HepG2 (cell line): Measurements from ENCODE around the gene FAM193A. TPM values are rescaled to one million over a fixed set of nuclear protein-coding genes. Genes with fewer than 3 reads are reported as not detected.

Experiments used
- ATAC-seq: fragments of 200-7000 bp; cut with Tn5 transposase; 3 replicates; pipeline ENCODE4 v1.9.1; 2020; ENCODE audit warnings: mild to moderate bottlenecking, moderate library complexity
- BruUV-seq: library from RNA; stranded (reverse); fragments of 400-500 nt; replicated peaks from 2 replicates; lab custom pipeline; 2021; lab: Mats Ljungman, UMichigan
- CTCF ChIA-PET: fragments of 300-600 bp; formaldehyde crosslinking; extraction: SDS; loops from one replicate; lab custom pipeline; 2021; ENCODE audit warnings: low total read pairs, inconsistent platforms, low intra/inter-chr PET ratio; lab: Yijun Ruan, JAX
- POLR2A ChIA-PET: fragments of 350-600 bp; sonication (Branson Sonifier 250); formaldehyde crosslinking; loops from one replicate; lab custom pipeline; 2020; ENCODE audit warnings: antibody characterized with exemption, inconsistent platforms; lab: Yijun Ruan, JAX
- DNase-seq: peaks from one replicate; pipeline ENCODE4 v3.0.0-alpha.2; 2015; ENCODE audit warnings: low spot score
- FAIRE-seq: peaks from 3 replicates; lab custom pipeline; 2011; peaks lifted over from hg19 to GRCh38; lab: Jason Lieb, UNC
- H2AFZ ChIP-seq: one replicate; pipeline ENCODE4 v1.6.1; 2011; ENCODE audit warnings: low read length, inconsistent platforms
- H3K27ac ChIP-seq: fragments of 300-600 bp; 3 replicates; pipeline ENCODE4 v1.8.0; 2011; ENCODE audit warnings: mixed run types, mild to moderate bottlenecking, mixed read lengths, low read length, inconsistent platforms; ENCODE audit not compliant: insufficient read depth; ENCODE audit errors: extremely low read length
- H3K27me3 ChIP-seq, 2 experiments: fragments of 200-600 bp in 1 of 2; 2 replicates in 1 of 2; 3 replicates in 1 of 2; pipeline versions ENCODE4 v1.6.0 to v1.8.0; 2011; ENCODE audit warnings: low read length in 2 of 2, mild to moderate bottlenecking in 2 of 2, moderate library complexity in 2 of 2, inconsistent platforms in 1 of 2; ENCODE audit not compliant: insufficient read depth in 2 of 2, control insufficient read depth in 1 of 2
- H3K36me3 ChIP-seq, 2 experiments: fragments of 200-600 bp in 1 of 2; replicated peaks in 1 of 2; 2 replicates in 1 of 2; 3 replicates in 1 of 2; pipeline versions ENCODE4 v1.5.1 to v1.8.0; 2011; ENCODE audit warnings: low read length in 2 of 2, inconsistent platforms in 1 of 2; ENCODE audit not compliant: insufficient read depth in 2 of 2, control insufficient read depth in 1 of 2
- H3K4me1 ChIP-seq: 2 replicates; pipeline ENCODE4 v1.5.1; 2012; ENCODE audit warnings: low read length, inconsistent platforms; ENCODE audit not compliant: insufficient read depth
- H3K4me2 ChIP-seq: 2 replicates; pipeline ENCODE4 v1.6.0; 2011; ENCODE audit warnings: low read depth, low read length, inconsistent platforms
- H3K4me3 ChIP-seq, 3 experiments: fragments of 200-600 bp in 1 of 3; sonication (generic), shearing (Covaris generic) in 1 of 3; replicated peaks in 1 of 3; 2 replicates each; pipeline ENCODE4 v1.5.1; 2011 to 2016; ENCODE audit warnings: low read length in 3 of 3, inconsistent platforms in 2 of 3, low read depth in 2 of 3, mild to moderate bottlenecking in 2 of 3, control low read depth in 1 of 3, mixed read lengths in 1 of 3; ENCODE audit not compliant: insufficient read depth in 1 of 3
- H3K79me2 ChIP-seq: one replicate; pipeline ENCODE4 v1.6.1; 2011; ENCODE audit warnings: low read length, inconsistent platforms; ENCODE audit not compliant: insufficient read depth
- H3K9ac ChIP-seq: 2 replicates; pipeline ENCODE4 v1.6.0; 2011; ENCODE audit warnings: mild to moderate bottlenecking, low read depth, low read length, inconsistent platforms; ENCODE audit not compliant: insufficient read depth
- H3K9me3 ChIP-seq: 2 replicates; pipeline ENCODE4 v1.5.1; 2012; ENCODE audit warnings: mild to moderate bottlenecking, low read length
- H4K20me1 ChIP-seq: 2 replicates; pipeline ENCODE4 v1.6.0; 2011; ENCODE audit warnings: inconsistent platforms, mild to moderate bottlenecking, low read length, moderate library complexity; ENCODE audit not compliant: insufficient read depth
- CBX1 ChIP-seq: IDR thresholded peaks from one replicate; pipeline ENCODE4 v1.6.1; 2016; ENCODE audit warnings: antibody characterized with exemption, low read depth
- HIVEP1 ChIP-seq: sonication (generic); formaldehyde crosslinking; IDR thresholded peaks from 2 replicates; pipeline ENCODE4 v1.4.0; 2020; ENCODE audit warnings: mild to moderate bottlenecking, missing genetic modification reagents
- ONECUT2 ChIP-seq: sonication (generic); formaldehyde crosslinking; IDR thresholded peaks from 2 replicates; pipeline ENCODE4 v1.4.0; 2020; ENCODE audit warnings: missing genetic modification reagents
- RAD21 ChIP-seq: fragments of 450-650 bp; formaldehyde crosslinking; IDR thresholded peaks from 2 replicates; pipeline ENCODE4 v1.5.0; 2020; ENCODE audit warnings: mild to moderate bottlenecking
- SRSF1 ChIP-seq: fragments of 200-400 bp; formaldehyde crosslinking; optimal IDR thresholded peaks from 2 replicates; pipeline ENCODE3; 2017; ENCODE audit warnings: mild to moderate bottlenecking, low read depth, low read length, moderate library complexity
- THAP11 ChIP-seq: IDR thresholded peaks from 2 replicates; pipeline ENCODE4 v1.6.1; 2016; ENCODE audit warnings: missing biosample characterization, missing genetic modification reagents
- WIZ ChIP-seq: sonication (generic); formaldehyde crosslinking; IDR thresholded peaks from 2 replicates; pipeline ENCODE4 v1.5.1; 2020; ENCODE audit warnings: mild to moderate bottlenecking, missing genetic modification reagents
- ZFP82 ChIP-seq: sonication (generic); formaldehyde crosslinking; IDR thresholded peaks from 2 replicates; pipeline ENCODE4 v1.5.1; 2020; ENCODE audit warnings: mild to moderate bottlenecking, missing genetic modification reagents, borderline replicate concordance
- ZNF10 ChIP-seq: sonication (generic); formaldehyde crosslinking; IDR thresholded peaks from 2 replicates; pipeline ENCODE4 v1.4.0; 2020; ENCODE audit warnings: mild to moderate bottlenecking, low read depth, missing genetic modification reagents, borderline replicate concordance
- ZNF441 ChIP-seq: sonication (generic); formaldehyde crosslinking; IDR thresholded peaks from 2 replicates; pipeline ENCODE4 v1.7.0; 2021; ENCODE audit warnings: missing genetic modification reagents, borderline replicate concordance
- ZNF607 ChIP-seq: sonication (generic); formaldehyde crosslinking; IDR thresholded peaks from 2 replicates; pipeline ENCODE4 v1.5.1; 2020; ENCODE audit warnings: missing genetic modification reagents, mild to moderate bottlenecking, borderline replicate concordance
- ZNF792 ChIP-seq: IDR thresholded peaks from 2 replicates; pipeline ENCODE4 v1.6.1; 2016
- WGBS: methylation state at CpG from one replicate; pipeline ENCODE4 v1.1.6; 2017; ENCODE audit warnings: low lambda C conversion rate; 5-methylcytosine and 5-hydroxymethylcytosine counted together
- in situ Hi-C: cut with HindIII; loops from 2 replicates; pipeline ENCODE4 v1.10.0; 2017; ENCODE audit warnings: low pct_unique_long_range_greater_than_20kb; ENCODE audit not compliant: extremely low pct_ligation_motif_present
- intact Hi-C: fragments of 100-400 bp; cut with micrococcal nuclease; formaldehyde crosslinking; loops from one replicate; pipeline ENCODE4 v1.10.0; 2022; ENCODE audit not compliant: unreplicated experiment
- polyA plus RNA-seq, 8 experiments: library from polyadenylated mRNA; depleted of rRNA in 3 of 8; stranded (reverse) in 7 of 8; unstranded in 1 of 8; fragments of >200 nt; fragmentation: Illumina TruSeq in 4 of 8; extraction: Trizol in 4 of 8; gene quantifications; 2 replicates each; pipeline versions ENCODE4 v1.2.1 to v1.2.3, GENCODE V29; 2011 to 2016; ENCODE audit warnings: low read depth in 4 of 8, missing spikeins in 1 of 8, mixed read lengths in 1 of 8; ENCODE audit not compliant: insufficient read depth in 1 of 8
- total RNA-seq, 5 experiments: library from RNA; depleted of rRNA; stranded (reverse); fragments of >200 nt; fragmentation: Illumina TruSeq; extraction: Trizol; gene quantifications; 2 replicates each; pipeline ENCODE4 v1.2.3, GENCODE V29; 2016; ENCODE audit warnings: low read depth in 1 of 5
- TF ChIP-seq, protein P1 (sequence below): sonication (generic); formaldehyde crosslinking; IDR thresholded peaks from 2 replicates; pipeline ENCODE4 v1.4.0; 2020; ENCODE audit warnings: mild to moderate bottlenecking, missing genetic modification reagents, borderline replicate concordance
- TF ChIP-seq, protein P2 (sequence below): fragments of 450-650 bp; IDR thresholded peaks from 2 replicates; pipeline ENCODE4 v1.6.1; 2017; ENCODE audit warnings: mild to moderate bottlenecking

FAM193A gene
- total and polyA plus RNA-seq, 2 of the 13 experiments (the other 11 are each of a cell fraction or from before 2014, with no cell fraction given), result 5.7 to 8.7 TPM

DNA sequence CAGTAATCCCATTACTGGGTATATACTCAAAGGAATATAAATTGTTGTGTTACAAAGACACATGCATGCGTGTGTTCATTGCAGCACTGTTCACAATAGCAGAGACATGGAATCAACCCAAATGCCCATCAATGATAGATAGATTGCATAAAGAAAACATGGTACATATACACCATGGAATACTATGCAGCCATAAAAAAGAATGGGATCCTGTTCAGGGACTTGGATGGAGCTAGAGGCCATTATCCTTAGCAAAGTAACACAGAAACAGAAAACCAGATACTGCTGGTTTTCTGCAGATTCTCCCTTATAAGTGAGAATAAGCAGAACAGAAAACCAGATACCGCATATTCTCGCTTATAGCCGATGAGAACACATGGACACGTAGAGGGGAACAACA, 43.5 kb downstream of the FAM193A start (continued):
- TF ChIP-seq, protein P1, sequence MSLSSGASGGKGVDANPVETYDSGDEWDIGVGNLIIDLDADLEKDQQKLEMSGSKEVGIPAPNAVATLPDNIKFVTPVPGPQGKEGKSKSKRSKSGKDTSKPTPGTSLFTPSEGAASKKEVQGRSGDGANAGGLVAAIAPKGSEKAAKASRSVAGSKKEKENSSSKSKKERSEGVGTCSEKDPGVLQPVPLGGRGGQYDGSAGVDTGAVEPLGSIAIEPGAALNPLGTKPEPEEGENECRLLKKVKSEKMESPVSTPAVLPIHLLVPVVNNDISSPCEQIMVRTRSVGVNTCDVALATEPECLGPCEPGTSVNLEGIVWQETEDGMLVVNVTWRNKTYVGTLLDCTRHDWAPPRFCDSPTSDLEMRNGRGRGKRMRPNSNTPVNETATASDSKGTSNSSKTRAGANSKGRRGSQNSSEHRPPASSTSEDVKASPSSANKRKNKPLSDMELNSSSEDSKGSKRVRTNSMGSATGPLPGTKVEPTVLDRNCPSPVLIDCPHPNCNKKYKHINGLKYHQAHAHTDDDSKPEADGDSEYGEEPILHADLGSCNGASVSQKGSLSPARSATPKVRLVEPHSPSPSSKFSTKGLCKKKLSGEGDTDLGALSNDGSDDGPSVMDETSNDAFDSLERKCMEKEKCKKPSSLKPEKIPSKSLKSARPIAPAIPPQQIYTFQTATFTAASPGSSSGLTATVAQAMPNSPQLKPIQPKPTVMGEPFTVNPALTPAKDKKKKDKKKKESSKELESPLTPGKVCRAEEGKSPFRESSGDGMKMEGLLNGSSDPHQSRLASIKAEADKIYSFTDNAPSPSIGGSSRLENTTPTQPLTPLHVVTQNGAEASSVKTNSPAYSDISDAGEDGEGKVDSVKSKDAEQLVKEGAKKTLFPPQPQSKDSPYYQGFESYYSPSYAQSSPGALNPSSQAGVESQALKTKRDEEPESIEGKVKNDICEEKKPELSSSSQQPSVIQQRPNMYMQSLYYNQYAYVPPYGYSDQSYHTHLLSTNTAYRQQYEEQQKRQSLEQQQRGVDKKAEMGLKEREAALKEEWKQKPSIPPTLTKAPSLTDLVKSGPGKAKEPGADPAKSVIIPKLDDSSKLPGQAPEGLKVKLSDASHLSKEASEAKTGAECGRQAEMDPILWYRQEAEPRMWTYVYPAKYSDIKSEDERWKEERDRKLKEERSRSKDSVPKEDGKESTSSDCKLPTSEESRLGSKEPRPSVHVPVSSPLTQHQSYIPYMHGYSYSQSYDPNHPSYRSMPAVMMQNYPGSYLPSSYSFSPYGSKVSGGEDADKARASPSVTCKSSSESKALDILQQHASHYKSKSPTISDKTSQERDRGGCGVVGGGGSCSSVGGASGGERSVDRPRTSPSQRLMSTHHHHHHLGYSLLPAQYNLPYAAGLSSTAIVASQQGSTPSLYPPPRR (CRISPR knock-in tag), result no peak
- TF ChIP-seq WIZ (no peak), ZFP82 (CRISPR knock-in tag) (no peak), HIVEP1 (no peak), ZNF10 (no peak)
- TF ChIP-seq, all 625 proteins: peak for 0

DNA sequence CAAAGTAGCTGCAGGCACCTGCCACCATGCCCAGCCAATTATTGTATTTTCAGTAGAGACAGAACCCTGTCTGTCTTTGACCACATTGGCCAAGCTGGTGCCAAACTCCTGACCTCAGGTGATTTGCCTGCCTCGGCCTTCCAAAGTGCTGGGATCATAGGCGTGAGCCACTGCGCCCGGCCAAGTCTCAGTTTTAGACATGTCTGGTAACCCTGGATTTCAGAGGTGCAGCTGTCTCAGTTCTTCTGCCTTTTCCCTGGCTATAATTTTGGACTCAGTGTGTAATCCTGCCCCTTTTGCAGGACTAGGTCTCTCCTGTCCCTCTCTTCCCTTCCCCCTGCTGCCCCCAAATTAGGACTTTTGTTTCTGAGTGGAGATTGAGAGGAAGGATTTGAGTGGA, 46.6 kb downstream of the FAM193A start:
- no peak overlapping the region; the same call in 1 of the 2 replicates for H3K4me2 ChIP-seq
- H3K4me1 ChIP-seq, result peaks cover 35% of the 10 kb centered on the region
- H3K36me3 ChIP-seq, result 0 out of 5 replicates have a peak, but pooled peaks cover 0 to 1% of the 10 kb centered on the region in 2 experiments
- ATAC-seq (peak; percentile 37), FAIRE-seq (no peak), DNase-seq (no peak)
- H3K9me3 ChIP-seq, result no peaks in the 10 kb centered on the region
- H2AFZ ChIP-seq, result no peak overlapping the region
- H4K20me1 ChIP-seq, result peaks cover 51% of the 10 kb centered on the region
- in situ Hi-C loops, result no loop called here
- peaks cover 97% of the 10 kb centered on the region for H3K79me2 ChIP-seq
- H3K27ac ChIP-seq, result peak overlapping the region; percentile 8
- intact Hi-C loops, result no loop called here
- H3K9ac ChIP-seq, result peak overlapping the region; percentile 7; the same call in 1 of the 2 replicates
- no peak overlapping the region for H3K4me3 ChIP-seq
- WGBS, result 90% methylated on average over 4 of the region's 4 CpGs
- H3K27me3 ChIP-seq, result no peaks in the 10 kb centered on the region
- CTCF ChIA-PET, result no interaction called here
- no TSS peak for BruUV-seq
- POLR2A ChIA-PET, result no interaction called here
- TF ChIP-seq ZNF792 (CRISPR knock-in tag), result no peak
- TF ChIP-seq CBX1, result no peak
- TF ChIP-seq ZNF607 (CRISPR knock-in tag), result no peak
- no peak for TF ChIP-seq ZNF441
- no peak for TF ChIP-seq RAD21
- TF ChIP-seq THAP11 (CRISPR knock-in tag), result no peak
- TF ChIP-seq, protein P2, sequence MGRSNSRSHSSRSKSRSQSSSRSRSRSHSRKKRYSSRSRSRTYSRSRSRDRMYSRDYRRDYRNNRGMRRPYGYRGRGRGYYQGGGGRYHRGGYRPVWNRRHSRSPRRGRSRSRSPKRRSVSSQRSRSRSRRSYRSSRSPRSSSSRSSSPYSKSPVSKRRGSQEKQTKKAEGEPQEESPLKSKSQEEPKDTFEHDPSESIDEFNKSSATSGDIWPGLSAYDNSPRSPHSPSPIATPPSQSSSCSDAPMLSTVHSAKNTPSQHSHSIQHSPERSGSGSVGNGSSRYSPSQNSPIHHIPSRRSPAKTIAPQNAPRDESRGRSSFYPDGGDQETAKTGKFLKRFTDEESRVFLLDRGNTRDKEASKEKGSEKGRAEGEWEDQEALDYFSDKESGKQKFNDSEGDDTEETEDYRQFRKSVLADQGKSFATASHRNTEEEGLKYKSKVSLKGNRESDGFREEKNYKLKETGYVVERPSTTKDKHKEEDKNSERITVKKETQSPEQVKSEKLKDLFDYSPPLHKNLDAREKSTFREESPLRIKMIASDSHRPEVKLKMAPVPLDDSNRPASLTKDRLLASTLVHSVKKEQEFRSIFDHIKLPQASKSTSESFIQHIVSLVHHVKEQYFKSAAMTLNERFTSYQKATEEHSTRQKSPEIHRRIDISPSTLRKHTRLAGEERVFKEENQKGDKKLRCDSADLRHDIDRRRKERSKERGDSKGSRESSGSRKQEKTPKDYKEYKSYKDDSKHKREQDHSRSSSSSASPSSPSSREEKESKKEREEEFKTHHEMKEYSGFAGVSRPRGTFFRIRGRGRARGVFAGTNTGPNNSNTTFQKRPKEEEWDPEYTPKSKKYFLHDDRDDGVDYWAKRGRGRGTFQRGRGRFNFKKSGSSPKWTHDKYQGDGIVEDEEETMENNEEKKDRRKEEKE, result no peak
- TF ChIP-seq ONECUT2 (CRISPR knock-in tag), result no peak
- no peak for TF ChIP-seq SRSF1
